Endothelial cell (in vitro differentiated cells): Measurements from ENCODE around the gene PACRG. TPM values are rescaled to one million over a fixed set of nuclear protein-coding genes. Genes with fewer than 3 reads are reported as not detected.

Experiments
- DNase-seq: peaks from one replicate; pipeline ENCODE4 v3.0.0; 2021; ENCODE audit warnings: low spot score
- H3K27ac Mint-ChIP-seq: one replicate; pipeline ENCODE4 v1.8.0; 2021; ENCODE audit warnings: mixed read lengths, inconsistent platforms; ENCODE audit not compliant: unreplicated experiment
- H3K27me3 Mint-ChIP-seq: one replicate; pipeline ENCODE4 v1.8.0; 2021; ENCODE audit warnings: mild to moderate bottlenecking, moderate library complexity, mixed read lengths, inconsistent platforms; ENCODE audit not compliant: unreplicated experiment
- H3K36me3 Mint-ChIP-seq: one replicate; pipeline ENCODE4 v1.8.0; 2021; ENCODE audit warnings: mild to moderate bottlenecking, low read depth, mixed read lengths, inconsistent platforms; ENCODE audit not compliant: unreplicated experiment
- H3K4me1 Mint-ChIP-seq: one replicate; pipeline ENCODE4 v1.8.0; 2021; ENCODE audit warnings: mild to moderate bottlenecking, mixed read lengths, inconsistent platforms; ENCODE audit not compliant: unreplicated experiment
- H3K4me3 Mint-ChIP-seq: one replicate; pipeline ENCODE4 v1.8.0; 2021; ENCODE audit warnings: mild to moderate bottlenecking, mixed read lengths, inconsistent platforms; ENCODE audit not compliant: unreplicated experiment
- H3K9me3 Mint-ChIP-seq: one replicate; pipeline ENCODE4 v1.8.0; 2021; ENCODE audit warnings: mixed read lengths, inconsistent platforms; ENCODE audit not compliant: unreplicated experiment
- total RNA-seq: library from RNA; stranded (reverse); fragmentation: NEBNext Ultra II Directional; extraction: Animal tissue kit (Norgen Biotek cat#: 25700); gene quantifications from one replicate; pipeline ENCODE4 v1.2.1, GENCODE V29; 2021; ENCODE audit not compliant: unreplicated experiment
- TF ChIP-seq, protein P1 (sequence below): fragments of 200-600 bp; sonication (generic); IDR thresholded peaks from one replicate; pipeline ENCODE4 v1.5.0; 2021; ENCODE audit warnings: antibody characterized with exemption; ENCODE audit not compliant: unreplicated experiment

The PACRG gene
- total RNA-seq, 1 donor from 2014 or later = 1.1 TPM

DNA sequence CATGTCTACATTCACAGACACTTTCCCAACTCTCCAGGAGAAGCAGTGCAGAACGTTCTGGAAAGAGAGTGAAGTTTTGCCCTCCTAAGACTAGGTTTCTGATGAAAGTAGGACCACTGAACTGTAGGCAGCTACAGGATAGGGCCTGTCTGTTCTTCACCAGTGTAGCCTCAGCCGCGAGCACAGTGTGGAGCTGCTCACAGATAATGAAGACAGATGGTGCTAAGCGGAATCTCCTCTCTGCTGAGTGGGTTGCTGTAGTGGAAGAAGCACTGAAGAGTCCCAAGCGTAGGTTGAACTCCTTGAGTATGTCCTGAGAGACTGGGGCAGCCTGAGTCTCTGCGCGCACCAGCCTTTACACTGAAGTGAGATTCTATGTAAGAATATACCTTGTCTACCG lies 170.2 kb downstream of the PACRG start:
- DNase-seq = no peak
- peaks cover 6% of the 10 kb centered on the region for H3K27me3 Mint-ChIP-seq
- no peak overlapping the region for H3K27ac Mint-ChIP-seq
- no peaks in the 10 kb centered on the region for H3K9me3 Mint-ChIP-seq
- H3K4me1 Mint-ChIP-seq = peaks cover 5% of the 10 kb centered on the region
- TF ChIP-seq, protein P1, sequence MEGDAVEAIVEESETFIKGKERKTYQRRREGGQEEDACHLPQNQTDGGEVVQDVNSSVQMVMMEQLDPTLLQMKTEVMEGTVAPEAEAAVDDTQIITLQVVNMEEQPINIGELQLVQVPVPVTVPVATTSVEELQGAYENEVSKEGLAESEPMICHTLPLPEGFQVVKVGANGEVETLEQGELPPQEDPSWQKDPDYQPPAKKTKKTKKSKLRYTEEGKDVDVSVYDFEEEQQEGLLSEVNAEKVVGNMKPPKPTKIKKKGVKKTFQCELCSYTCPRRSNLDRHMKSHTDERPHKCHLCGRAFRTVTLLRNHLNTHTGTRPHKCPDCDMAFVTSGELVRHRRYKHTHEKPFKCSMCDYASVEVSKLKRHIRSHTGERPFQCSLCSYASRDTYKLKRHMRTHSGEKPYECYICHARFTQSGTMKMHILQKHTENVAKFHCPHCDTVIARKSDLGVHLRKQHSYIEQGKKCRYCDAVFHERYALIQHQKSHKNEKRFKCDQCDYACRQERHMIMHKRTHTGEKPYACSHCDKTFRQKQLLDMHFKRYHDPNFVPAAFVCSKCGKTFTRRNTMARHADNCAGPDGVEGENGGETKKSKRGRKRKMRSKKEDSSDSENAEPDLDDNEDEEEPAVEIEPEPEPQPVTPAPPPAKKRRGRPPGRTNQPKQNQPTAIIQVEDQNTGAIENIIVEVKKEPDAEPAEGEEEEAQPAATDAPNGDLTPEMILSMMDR = no peak
- no peak overlapping the region for H3K4me3 Mint-ChIP-seq
- H3K36me3 Mint-ChIP-seq = no peaks in the 10 kb centered on the region

DNA sequence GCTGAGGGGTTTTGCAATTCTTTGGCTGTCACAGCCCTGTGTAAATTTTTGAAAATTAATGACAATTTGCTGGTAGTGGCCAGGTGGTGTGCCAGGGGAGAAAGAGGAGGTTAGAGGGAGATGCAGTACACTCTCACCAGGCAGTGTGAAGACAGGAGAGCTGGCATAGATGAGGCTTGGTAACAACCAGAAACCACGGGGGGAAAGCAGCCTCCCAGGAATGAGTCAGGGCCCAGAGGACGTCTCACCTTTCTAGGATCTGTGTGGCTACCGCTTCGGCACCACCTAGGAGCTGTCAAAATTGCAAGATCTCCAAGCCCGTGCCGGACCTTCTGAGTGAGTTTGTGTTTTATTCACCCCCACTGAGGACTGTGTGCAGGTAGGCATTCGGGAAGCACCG lies 171.4 kb downstream of the PACRG start:
- TF ChIP-seq, protein P1 = no peak
- DNase-seq = no peak
- Mint-ChIP-seq H3K9me3 (no peaks in the 10 kb centered on the region), H3K4me3 (no peak overlapping the region), H3K4me1 (peaks cover 5% of the 10 kb centered on the region), H3K27ac (no peak overlapping the region), H3K36me3 (no peaks in the 10 kb centered on the region), H3K27me3 (peaks cover 5% of the 10 kb centered on the region)

DNA sequence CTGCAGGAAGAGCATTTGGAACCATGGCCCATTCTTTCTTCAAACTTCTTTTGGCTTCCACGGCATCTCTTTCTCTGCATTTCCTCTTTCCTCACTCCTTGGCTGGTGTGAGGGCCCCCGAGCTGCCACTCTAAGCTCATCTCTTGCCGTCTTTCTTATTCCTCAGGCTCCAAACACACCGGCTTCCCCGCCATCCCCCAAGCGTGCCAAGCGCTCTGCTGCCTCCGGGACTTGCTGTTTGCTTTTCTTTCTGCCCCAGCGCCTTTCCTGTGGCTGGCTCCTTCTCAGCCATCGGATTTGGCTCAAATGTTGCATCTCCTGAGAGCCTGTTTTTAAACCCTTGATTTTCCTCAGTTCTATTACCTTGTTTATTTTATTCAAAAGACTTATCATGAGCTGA lies 172.7 kb downstream of the PACRG start:
- H3K4me3 Mint-ChIP-seq = peak overlapping the region; percentile 12
- no peak for DNase-seq
- H3K36me3 Mint-ChIP-seq = no peaks in the 10 kb centered on the region
- H3K27me3 Mint-ChIP-seq = peaks cover 5% of the 10 kb centered on the region
- peaks cover 5% of the 10 kb centered on the region for H3K4me1 Mint-ChIP-seq
- no peaks in the 10 kb centered on the region for H3K9me3 Mint-ChIP-seq
- no peak overlapping the region for H3K27ac Mint-ChIP-seq
- TF ChIP-seq, protein P1 = no peak

DNA sequence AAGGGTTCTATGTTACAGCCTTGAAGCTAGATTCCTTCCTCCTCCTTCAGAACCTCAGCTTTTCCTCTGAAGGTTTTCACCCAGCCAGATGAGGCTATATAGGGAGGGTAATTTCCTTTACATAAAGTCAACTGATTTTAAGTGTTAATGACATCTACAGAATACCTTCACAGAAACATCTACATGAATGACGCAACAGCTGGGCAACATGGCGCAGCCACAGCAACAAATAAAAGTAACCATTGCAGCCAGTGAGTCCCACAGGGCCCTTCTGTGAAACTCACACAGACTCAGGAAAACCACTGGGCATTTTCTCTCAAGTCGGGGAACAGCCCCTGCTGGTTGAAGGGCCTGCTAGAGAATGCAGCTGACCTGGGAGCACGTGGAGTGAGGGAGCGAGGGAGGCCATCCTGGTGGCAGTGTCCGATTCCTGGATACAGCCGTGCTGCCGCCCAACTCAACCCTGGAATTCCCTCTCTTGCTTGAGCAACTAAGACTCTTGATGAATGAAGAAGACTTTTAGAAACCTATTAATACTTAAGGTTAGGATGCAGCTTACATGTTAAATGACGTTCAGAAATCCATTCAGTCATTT lies 176.4 kb downstream of the PACRG start:
- Mint-ChIP-seq H3K4me3 (no peak overlapping the region), H3K36me3 (no peaks in the 10 kb centered on the region), H3K27ac (no peak overlapping the region), H3K9me3 (no peaks in the 10 kb centered on the region), H3K4me1 (peaks cover 5% of the 10 kb centered on the region), H3K27me3 (peaks cover 3% of the 10 kb centered on the region)
- TF ChIP-seq, protein P1 = no peak
- no peak for DNase-seq

DNA sequence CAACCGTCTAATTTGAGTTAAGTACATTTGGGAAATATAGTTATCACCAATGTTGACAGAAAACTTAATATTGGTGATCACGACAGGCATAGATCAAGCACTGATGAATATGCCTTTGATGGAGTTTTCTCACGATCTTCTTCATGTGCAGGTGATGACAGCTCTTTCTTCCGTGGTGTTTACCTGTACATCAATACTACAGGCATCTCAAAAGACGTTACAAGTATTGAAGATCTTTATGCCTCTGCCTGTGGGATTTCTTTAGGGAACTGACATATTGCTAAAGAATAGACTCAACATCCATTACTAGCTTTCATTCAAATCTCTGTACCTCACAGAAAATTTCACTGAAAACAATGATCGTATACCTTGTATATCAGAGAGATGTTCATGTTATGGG lies 178.7 kb downstream of the PACRG start:
- no peak for DNase-seq
- Mint-ChIP-seq H3K4me3 (no peak overlapping the region), H3K27me3 (no peaks in the 10 kb centered on the region), H3K27ac (no peak overlapping the region), H3K9me3 (no peaks in the 10 kb centered on the region), H3K36me3 (no peaks in the 10 kb centered on the region), H3K4me1 (no peaks in the 10 kb centered on the region)
- TF ChIP-seq, protein P1 = no peak
